Prostate gland (tissue), 2 donors: ENCODE measurements around the gene MYBPC3.

Experiments used
- POLR2A ChIP-seq: fragments of 450-650 bp; IDR thresholded peaks from one replicate; pipeline ENCODE4 v1.6.1; 2016; ENCODE audit warnings: antibody characterized with exemption, mild to moderate bottlenecking
- POLR2AphosphoS5 ChIP-seq: sonication (generic); formaldehyde crosslinking; IDR thresholded peaks from one replicate; pipeline ENCODE4 v1.6.1; 2017; ENCODE audit warnings: antibody characterized with exemption
- TF ChIP-seq, protein P1 (sequence below), 4 experiments: fragments of 200-600 bp in 2 of 4; fragments of 450-650 bp in 2 of 4; sonication (generic) in 2 of 4; IDR thresholded peaks; 1 replicate in 3 of 4; 2 replicates in 1 of 4; pipeline ENCODE4 v1.5.1; 2016 to 2019; ENCODE audit warnings: antibody characterized with exemption in 4 of 4, mild to moderate bottlenecking in 2 of 4, moderate library complexity in 2 of 4

DNA sequence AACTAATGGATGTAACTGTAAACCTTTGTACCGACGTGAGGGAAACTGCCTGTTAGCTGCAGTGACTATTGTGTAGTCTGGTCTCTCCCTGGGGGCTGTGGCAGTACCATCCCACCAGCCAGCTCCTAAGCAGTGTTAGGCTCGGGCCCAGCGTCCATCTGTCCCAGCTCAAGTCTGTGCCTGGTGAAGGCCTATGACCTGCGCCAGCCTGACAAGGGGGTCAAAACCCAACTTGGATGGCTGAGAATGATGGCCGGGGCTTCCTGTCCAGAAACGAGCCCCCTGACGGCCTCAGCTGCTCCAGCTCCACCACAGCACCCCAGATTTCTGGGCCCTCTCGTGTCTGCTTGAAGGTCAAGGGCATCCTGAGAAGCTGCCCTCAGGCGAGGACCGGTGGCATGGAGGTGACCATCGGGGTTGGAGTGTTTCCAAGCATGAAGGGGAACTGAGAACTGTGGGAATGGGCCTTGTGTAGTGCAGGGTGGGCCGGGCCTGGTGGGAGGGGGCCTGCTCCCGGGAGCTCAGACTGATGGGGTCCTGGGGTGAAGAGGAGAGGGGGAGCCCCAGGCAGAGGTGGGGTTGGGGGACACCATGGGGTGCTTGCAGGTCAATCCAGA, 40.2 kb upstream of the MYBPC3 start:
- TF ChIP-seq POLR2AphosphoS5 (no peak), POLR2A (no peak)
- TF ChIP-seq, protein P1, sequence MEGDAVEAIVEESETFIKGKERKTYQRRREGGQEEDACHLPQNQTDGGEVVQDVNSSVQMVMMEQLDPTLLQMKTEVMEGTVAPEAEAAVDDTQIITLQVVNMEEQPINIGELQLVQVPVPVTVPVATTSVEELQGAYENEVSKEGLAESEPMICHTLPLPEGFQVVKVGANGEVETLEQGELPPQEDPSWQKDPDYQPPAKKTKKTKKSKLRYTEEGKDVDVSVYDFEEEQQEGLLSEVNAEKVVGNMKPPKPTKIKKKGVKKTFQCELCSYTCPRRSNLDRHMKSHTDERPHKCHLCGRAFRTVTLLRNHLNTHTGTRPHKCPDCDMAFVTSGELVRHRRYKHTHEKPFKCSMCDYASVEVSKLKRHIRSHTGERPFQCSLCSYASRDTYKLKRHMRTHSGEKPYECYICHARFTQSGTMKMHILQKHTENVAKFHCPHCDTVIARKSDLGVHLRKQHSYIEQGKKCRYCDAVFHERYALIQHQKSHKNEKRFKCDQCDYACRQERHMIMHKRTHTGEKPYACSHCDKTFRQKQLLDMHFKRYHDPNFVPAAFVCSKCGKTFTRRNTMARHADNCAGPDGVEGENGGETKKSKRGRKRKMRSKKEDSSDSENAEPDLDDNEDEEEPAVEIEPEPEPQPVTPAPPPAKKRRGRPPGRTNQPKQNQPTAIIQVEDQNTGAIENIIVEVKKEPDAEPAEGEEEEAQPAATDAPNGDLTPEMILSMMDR (IDR thresholded peaks at IDR 0.05): no peak
